Esophagus squamous epithelium (tissue), 4 donors: ENCODE measurements around the gene DIS3L2.
"Not testable (repeated sequence)": the region's sequence is repeated elsewhere in the genome, so short reads cannot be mapped to it uniquely, and the experiment has no call there.

Source experiments
- POLR2A ChIP-seq, 4 donors: fragments of 450-650 bp; IDR thresholded peaks; one replicate each; pipeline ENCODE4 v1.6.1; 2017; ENCODE audit warnings: antibody characterized with exemption in 4 of 4, mild to moderate bottlenecking in 4 of 4, moderate library complexity in 3 of 4
- TF ChIP-seq, protein P1 (sequence below), 6 experiments: fragments of 450-650 bp in 4 of 6; fragments of 200-600 bp in 2 of 6; sonication (generic) in 2 of 6; IDR thresholded peaks; one replicate each; pipeline ENCODE4 v1.5.1; 2016 to 2019; ENCODE audit warnings: antibody characterized with exemption in 6 of 6, mild to moderate bottlenecking in 4 of 6, moderate library complexity in 4 of 6

DNA sequence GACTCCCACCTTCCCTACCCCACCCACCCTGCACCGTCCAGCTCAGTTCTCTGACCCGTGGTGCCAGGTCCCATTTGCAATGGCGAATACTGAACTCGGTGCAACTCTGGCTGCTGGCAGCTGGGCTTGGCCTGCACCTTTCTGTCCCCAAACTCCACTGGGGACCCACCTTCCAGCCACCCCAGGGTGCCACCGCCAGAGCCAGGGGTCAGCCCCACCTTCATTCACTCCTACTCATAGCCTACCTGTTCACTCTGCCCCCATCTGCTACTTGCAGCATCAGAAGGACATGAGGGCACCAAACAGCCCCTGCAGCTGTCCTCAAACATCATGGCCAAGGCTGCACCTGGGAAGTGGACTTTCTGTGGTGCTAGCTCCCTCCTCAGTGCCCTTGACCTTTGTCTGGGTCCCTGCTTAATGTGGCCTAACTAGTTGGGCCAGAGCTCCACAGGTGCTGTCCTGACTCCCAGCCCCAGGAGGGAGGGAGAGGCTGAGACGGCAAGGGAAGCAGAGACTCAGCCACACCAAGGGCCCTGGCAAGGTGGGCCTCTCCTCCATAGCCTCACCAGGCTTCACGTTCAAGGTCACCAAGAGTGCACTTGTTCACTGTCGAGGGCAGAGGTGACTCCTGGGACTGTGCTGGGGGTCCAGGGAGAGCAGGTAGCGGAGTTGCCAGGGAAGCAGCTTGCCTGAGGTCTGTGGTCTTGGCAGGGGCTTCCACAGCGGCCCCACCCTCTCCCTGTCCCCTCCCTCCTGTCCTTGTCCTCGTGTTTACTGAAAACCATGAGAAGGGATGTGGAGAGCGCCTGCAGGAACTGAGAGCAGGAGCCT lies 365.0 kb downstream of the DIS3L2 start:
- TF ChIP-seq, protein P1, sequence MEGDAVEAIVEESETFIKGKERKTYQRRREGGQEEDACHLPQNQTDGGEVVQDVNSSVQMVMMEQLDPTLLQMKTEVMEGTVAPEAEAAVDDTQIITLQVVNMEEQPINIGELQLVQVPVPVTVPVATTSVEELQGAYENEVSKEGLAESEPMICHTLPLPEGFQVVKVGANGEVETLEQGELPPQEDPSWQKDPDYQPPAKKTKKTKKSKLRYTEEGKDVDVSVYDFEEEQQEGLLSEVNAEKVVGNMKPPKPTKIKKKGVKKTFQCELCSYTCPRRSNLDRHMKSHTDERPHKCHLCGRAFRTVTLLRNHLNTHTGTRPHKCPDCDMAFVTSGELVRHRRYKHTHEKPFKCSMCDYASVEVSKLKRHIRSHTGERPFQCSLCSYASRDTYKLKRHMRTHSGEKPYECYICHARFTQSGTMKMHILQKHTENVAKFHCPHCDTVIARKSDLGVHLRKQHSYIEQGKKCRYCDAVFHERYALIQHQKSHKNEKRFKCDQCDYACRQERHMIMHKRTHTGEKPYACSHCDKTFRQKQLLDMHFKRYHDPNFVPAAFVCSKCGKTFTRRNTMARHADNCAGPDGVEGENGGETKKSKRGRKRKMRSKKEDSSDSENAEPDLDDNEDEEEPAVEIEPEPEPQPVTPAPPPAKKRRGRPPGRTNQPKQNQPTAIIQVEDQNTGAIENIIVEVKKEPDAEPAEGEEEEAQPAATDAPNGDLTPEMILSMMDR (IDR thresholded peaks at IDR 0.05) = peak in 2 of 6 experiments; percentile 15 to 52
- TF ChIP-seq POLR2A (IDR thresholded peaks at IDR 0.05) = not testable (repeated sequence)
